ENCODE data around the gene C4orf50. TPM values are rescaled to one million over a fixed set of nuclear protein-coding genes. Genes with fewer than 3 reads are reported as not detected.

C4orf50 gene
- total RNA-seq, 1 donor from 2014 or later = 0.09 TPM

GRCh38 chr4:5854929-5855328 is 163.3 kb downstream of the C4orf50 start:
- intact Hi-C loops (cut with DNase I) = no loop called here
- Histone ChIP-seq H3K27me3 (ENCODE audit: low read depth) (no peaks in the 10 kb centered on the region), H3K36me3 (no peaks in the 10 kb centered on the region), H3K27ac (no peak overlapping the region), H3K9me3 (no peaks in the 10 kb centered on the region), H3K4me1 (no peaks in the 10 kb centered on the region), H3K4me3 (no peak overlapping the region)
- DNase-seq (no peak), ATAC-seq (no peak)
- TF ChIP-seq, protein P1, sequence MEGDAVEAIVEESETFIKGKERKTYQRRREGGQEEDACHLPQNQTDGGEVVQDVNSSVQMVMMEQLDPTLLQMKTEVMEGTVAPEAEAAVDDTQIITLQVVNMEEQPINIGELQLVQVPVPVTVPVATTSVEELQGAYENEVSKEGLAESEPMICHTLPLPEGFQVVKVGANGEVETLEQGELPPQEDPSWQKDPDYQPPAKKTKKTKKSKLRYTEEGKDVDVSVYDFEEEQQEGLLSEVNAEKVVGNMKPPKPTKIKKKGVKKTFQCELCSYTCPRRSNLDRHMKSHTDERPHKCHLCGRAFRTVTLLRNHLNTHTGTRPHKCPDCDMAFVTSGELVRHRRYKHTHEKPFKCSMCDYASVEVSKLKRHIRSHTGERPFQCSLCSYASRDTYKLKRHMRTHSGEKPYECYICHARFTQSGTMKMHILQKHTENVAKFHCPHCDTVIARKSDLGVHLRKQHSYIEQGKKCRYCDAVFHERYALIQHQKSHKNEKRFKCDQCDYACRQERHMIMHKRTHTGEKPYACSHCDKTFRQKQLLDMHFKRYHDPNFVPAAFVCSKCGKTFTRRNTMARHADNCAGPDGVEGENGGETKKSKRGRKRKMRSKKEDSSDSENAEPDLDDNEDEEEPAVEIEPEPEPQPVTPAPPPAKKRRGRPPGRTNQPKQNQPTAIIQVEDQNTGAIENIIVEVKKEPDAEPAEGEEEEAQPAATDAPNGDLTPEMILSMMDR (IDR thresholded peaks at IDR 0.05) = no peak

DNA sequence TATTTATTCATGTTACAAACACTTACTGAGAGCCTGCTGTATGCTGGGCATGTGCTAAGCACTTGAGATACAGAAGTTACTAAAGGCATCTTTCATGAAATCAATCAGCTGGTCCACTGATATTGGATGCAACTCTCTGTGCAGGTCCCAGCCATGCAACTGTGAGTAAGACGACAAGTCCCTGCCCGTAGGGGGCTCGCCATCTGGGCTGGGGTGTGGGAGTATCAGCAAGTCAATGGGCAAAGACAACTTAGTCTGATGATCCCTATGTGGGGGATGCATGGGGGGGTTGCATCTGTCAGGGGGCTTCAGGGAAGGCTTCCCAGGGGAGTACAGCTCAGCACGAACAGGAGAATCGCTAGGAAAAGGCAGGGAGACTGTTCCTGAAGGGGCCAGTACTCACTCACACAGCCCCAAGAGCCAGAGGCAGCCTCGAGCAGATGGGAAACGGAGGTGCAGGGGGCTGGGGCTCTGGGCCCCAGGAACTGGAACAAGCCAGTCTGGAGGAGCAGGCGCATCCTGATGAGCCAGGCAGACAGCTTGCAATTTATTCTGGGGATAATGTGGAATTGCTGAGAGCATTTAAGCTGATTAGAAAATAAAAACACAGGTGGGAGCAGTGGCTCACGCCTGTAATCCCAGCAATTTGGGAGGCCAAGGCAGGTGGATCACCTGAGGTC is 165.6 kb downstream of the C4orf50 start:
- Histone ChIP-seq H3K4me3 (no peak overlapping the region), H3K4me1 (no peaks in the 10 kb centered on the region), H3K27ac (no peak overlapping the region), H3K36me3 (no peaks in the 10 kb centered on the region), H3K9me3 (no peaks in the 10 kb centered on the region), H3K27me3 (ENCODE audit: low read depth) (no peaks in the 10 kb centered on the region)
- TF ChIP-seq, protein P1 (IDR thresholded peaks at IDR 0.05) = no peak
- no peak for ATAC-seq
- no peak for DNase-seq
- intact Hi-C loops (cut with DNase I) = no loop called here

- H3K36me3 ChIP-seq = no peaks in the 10 kb centered on the region
- H3K27ac ChIP-seq = no peak overlapping the region
- ATAC-seq (no peak), DNase-seq (no peak)
- no peak overlapping the region for H3K4me3 ChIP-seq
- no peaks in the 10 kb centered on the region for H3K9me3 ChIP-seq
- H3K27me3 ChIP-seq (ENCODE audit: low read depth) = no peaks in the 10 kb centered on the region
- no peaks in the 10 kb centered on the region for H3K4me1 ChIP-seq
- TF ChIP-seq, protein P1 (IDR thresholded peaks at IDR 0.05) = no peak
- intact Hi-C loops (cut with DNase I) = no loop called here
Observed at GRCh38 chr4:5851637-5852301, 166.5 kb downstream of the C4orf50 start.

Small RNA genes within 50 kb of the gene (microRNA-seq; reads per million reads assigned to microRNA genes)
- not detected for gene MIR378D1 (ENCODE audit: borderline number of aligned reads)

Other genes starting within 250 kb of the C4orf50 start
- 6.2 TPM for gene CRMP1, start 125.3 kb downstream of the C4orf50 start, total RNA-seq
- gene JAKMIP1, start 182.1 kb upstream of the C4orf50 start, total RNA-seq = 0.65 TPM